GF-D8 (cell line): Measurements from ENCODE around the gene KIAA2012.
"Not testable (repeated sequence)": the region's sequence is repeated elsewhere in the genome, so short reads cannot be mapped to it uniquely, and the experiment has no call there.

ENCODE experiments used
- DNase-seq: peaks from one replicate; lab custom pipeline; 2025; lab: John Stamatoyannopoulos, UW

KIAA2012 gene

DNA sequence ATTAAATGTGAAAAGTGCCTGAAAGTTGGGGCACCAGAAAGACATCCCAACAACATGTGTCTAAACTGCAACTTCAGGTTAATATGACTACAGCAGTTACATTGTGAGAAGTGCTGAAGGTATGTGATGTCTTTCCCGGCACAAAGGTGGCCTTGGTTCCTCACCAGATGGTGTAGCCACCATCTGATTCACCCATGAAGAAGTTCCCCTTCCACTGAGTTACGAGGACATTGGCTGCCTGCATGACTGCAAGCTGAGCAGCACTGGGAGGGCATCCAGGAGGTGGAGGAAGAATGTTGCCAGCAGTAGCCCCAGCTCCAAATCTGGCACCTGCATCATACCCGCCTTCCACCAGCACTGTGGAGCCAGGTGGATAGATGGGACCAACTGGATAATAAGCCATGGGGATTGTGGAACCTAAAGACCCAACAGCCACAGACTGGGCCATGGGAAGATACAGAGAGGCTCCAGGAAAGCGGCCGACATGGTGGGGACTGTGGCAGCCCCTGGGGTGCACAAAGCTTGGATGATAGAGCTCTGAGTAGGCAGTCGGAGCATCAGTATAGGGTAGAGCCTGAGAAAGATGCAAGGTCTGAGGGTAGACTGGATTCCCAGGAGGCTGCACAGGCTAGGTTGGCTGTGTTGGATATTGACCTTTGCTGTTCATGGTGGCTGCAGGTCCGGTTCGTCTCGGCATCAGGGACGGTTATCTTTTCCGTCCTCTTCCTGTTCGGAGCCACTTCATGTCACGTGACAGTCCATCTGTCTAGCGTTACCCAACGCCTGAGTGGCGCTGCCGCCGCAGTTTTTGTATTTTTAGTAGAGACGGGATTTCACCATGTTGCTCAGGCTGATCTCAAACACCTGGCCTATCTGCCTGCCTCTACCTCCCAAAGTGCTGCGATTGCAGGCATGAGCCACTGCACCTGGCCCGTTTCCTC, 128.4 kb downstream of the KIAA2012 start:
- no peak for DNase-seq

- no peak for DNase-seq
Measured at GRCh38 chr2:202203348-202203747, 130.3 kb downstream of the KIAA2012 start.

DNA sequence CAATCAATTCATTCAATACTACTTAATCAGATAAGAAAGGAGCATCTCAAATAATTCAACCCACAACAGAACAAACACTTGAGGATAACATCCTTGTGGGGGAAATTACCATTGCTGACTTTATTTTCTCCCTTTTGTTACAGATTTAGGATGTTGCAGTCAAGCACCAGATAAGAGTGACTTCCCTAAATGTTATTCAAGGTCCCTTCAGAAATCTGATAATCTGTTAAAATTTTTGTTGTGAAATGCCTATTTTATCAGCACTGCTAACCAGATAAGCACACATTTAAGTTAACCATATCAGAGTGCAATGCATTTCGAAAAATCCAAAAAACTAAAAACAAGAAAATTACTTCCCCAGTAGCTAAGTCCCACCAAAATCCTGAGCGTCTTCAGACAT, 131.8 kb downstream of the KIAA2012 start:
- no peak for DNase-seq

- DNase-seq = no peak
Measured at GRCh38 chr2:202208526-202208925, 135.5 kb downstream of the KIAA2012 start.

DNA sequence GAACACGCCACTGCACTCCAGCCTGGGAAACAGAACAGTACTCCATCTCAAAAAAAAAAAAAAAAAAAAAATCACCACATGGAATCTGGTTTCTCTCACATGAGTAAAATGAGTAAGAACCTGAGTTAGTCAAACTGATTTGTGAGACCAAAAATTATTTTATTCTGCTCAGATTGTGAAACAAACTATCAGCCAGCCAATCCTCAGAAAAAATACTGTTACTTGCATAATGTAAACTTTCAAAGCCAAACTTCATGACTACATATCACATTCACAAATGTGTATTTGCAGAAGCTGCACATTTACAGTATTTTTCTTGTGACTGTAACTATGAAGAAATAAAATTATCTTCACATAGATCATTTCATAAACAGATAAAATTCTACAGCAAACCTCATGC, 142.1 kb downstream of the KIAA2012 start:
- no peak for DNase-seq

DNA sequence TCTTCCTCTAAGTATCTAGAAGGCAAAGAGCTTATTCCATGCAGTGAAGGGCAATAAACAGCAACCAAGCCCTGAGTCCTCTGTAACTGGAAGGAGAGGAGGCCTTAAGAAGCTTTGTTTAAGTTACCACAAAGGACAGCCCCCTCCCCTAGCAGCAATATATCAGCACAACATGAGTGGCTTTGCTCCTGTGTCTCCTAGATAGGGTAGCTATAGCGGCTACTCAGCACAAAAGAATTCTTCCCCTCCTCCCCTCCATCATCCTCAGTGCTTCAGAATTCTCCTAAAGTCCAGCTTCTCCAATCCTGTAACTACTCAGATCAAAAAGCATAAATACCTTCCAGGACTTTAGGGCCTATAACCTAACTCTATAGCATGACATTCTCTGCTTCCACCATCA, 148.8 kb downstream of the KIAA2012 start:
- DNase-seq = no peak

GRCh38 chr2:202237787-202238233, 164.8 kb downstream of the KIAA2012 start:
- no peak for DNase-seq

- peak; percentile 69 for DNase-seq
Measured at GRCh38 chr2:202238234-202239197, 165.5 kb downstream of the KIAA2012 start, which contains the start of gene SUMO1. TSS of gene SUMO1 (minus strand) at chr2:202238597. CDS start at chr2:202238451, 146 bp downstream.

DNA sequence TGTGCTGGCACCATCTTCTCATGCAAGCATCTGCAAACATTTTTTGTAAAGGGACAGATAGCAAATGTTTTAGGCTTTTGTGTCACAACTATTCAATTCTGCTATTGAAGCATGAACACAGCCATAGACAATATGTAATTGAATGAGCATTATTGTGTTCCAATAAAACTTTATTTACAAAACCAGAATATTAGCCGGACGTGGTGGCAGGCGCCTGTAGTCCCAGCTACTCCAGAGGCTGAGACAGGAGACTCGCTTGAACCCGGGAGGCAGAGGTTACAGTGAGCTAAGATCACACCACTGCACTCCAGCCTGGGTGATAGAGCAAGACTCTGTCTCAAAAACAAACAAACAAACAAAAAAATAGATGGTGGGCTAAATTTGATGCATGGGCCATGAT, 174.7 kb downstream of the KIAA2012 start:
- not testable (repeated sequence) for DNase-seq

DNA sequence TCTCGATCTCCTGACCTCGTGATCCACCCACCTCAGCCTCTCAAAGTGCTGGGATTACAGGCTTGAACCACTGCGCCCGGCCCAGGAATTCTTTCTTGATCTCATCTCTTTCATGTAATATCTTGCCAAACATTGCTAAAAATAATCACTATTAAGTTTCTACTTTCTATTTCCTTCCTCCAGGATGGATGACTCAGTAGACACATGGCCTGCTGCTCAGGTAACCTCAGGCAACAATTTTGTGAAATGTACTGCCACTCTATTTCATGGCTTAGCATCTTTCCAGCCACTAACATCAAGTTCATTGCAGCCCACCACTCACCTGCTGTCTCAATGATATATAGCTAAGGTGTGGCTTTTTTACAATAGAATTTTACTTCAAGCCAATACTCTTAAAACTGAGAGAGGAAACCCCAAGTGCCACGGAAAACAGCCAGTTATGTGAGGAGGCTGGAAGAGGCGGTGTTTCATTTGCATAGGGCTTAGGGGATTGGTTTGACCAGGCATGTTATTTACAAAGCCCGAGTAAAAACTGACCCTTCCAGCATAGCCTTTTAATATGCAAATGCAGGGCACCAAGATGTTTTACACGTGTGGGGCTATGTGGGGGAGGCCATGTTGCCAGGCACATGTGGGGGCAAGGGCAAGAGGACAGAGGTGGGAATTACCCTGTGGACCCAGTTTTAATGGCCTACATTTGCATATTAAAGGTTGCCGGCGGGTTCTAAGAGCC, 176.6 kb downstream of the KIAA2012 start:
- no peak for DNase-seq

DNA sequence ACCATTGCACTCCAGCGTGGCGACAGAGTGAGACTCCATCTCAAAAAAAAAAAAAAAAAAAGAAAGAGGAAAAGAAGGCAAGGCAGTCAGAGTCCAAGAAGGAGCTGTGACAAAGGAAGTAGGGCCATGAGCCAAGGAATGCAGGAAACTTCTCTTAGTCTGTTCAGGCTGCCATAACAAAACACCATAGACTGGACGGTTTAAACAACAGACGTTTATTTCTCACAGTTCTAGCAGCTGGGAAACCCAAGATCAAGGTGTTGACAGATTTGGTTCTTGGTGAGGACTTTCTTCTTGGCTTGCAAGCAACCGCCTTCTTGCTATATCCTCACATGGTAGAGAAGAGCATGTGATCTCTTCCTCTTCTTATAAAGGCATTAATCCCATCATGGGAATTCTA, 178.4 kb downstream of the KIAA2012 start:
- no peak for DNase-seq
